ENCODE data around the gene MTA2.
"Not testable (repeated sequence)": the region's sequence is repeated elsewhere in the genome, so short reads cannot be mapped to it uniquely, and the experiment has no call there.

DNA sequence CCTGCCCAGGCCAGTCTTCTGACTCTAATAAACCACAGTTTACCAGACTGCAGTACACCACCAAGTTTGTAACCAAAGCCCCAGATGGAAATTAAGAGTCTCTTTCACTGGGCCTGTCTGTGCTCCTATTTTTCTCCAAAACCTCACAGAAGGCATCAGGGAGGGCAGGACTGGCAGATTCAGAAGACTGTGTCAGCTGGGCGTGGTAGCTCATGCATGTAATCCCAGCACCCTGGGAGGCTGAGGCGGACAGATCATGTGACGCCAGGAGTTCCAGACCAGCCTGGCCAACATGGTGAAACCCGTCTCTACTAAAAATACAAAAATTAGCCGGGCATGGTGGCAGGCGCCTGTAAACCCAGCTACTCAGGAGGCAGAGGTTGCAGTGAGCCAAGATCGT, 16.3 kb downstream of the MTA2 start:
- TF ChIP-seq, protein P1, sequence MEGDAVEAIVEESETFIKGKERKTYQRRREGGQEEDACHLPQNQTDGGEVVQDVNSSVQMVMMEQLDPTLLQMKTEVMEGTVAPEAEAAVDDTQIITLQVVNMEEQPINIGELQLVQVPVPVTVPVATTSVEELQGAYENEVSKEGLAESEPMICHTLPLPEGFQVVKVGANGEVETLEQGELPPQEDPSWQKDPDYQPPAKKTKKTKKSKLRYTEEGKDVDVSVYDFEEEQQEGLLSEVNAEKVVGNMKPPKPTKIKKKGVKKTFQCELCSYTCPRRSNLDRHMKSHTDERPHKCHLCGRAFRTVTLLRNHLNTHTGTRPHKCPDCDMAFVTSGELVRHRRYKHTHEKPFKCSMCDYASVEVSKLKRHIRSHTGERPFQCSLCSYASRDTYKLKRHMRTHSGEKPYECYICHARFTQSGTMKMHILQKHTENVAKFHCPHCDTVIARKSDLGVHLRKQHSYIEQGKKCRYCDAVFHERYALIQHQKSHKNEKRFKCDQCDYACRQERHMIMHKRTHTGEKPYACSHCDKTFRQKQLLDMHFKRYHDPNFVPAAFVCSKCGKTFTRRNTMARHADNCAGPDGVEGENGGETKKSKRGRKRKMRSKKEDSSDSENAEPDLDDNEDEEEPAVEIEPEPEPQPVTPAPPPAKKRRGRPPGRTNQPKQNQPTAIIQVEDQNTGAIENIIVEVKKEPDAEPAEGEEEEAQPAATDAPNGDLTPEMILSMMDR (conservative IDR thresholded peaks at IDR 0.05; ENCODE audit: low read depth, low read length), result not testable (repeated sequence)
- not testable (repeated sequence) for TF ChIP-seq EZH2 (IDR thresholded peaks at IDR 0.05; ENCODE audit: borderline replicate concordance, low read depth, low read length, poor library complexity, severe bottlenecking)

All from A673 (cell line).